8988T (cell line): ENCODE measurements around the gene DGUOK.
A peak's percentile ranks its signal among the peaks of the same experiment; 100 is the strongest.
"Not testable (repeated sequence)": the region's sequence is repeated elsewhere in the genome, so short reads cannot be mapped to it uniquely, and the experiment has no call there.

Experiments used
- DNase-seq: peaks from one replicate; pipeline ENCODE4 v3.0.0; 2011

The DGUOK gene

GRCh38 chr2:73902284-73902683 lies 24.4 kb upstream of the DGUOK start:
- no peak for DNase-seq

DNA sequence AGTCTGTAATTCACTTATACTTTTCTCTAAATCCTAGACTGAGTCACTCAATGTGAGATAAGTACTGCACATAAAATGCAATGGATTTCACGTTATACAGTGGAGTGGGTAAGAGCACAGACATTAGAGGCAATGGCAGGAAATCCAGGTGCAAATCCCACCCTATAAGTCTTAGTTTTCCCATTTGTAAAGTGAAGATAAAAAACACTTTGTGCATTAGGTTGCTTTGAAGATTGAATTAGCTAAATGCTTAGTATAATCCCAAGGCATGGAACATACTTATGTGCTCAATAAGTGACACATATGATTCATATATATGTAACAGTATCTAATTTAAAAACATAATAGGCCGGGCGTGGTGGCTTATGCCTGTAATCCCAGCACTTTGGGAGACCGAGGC lies 23.4 kb upstream of the DGUOK start:
- no peak for DNase-seq

DNA sequence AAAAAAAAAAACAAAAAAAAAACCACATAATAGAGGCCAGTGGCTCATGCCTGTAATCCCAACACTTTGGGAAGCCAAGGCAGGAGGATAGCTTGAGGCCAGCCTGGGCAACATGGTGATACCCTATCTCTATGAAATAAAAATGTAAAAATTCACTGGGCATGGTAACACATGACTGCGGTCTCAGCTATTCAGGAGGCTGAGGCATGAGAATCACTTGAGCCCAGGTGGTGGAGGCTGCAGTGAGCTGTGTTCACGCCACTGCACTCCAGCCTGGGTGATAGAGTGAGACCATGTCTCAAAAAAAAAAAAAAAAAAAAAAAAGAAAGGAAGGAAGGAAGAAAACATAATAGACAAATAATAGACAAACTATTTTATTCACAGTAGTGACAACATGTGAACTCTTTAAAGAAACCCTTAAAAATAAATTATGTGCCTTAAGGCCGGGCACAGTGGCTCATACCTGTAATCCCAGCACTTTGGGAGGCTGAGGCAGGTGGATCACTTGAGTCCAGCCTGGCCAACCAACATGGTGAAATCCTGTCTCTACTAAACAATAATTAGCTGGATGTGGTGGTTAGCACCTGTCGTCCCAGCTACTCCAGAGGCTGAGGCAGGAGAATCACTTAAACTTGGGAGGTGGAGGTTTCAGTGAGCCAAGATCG lies 22.6 kb upstream of the DGUOK start:
- not testable (repeated sequence) for DNase-seq

DNA sequence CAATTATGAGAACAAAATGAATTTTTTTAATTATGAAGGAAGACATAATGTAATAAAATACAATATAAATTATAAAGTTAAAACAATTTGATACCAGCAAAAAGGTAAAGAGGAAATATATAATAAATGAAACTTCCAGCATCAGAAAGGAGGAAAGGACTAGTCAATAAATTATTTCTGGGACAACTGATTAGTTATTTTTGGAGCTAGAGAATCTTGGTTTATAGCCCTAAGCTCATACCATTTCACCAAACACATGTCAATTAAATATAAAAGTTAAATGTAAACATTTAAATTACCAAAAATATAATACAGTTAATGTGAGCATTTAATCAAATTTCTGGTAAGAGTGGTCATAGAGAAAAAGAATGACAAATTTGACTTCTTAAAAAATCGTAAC lies 21.7 kb upstream of the DGUOK start:
- DNase-seq: no peak

GRCh38 chr2:73906847-73907505 lies 19.7 kb upstream of the DGUOK start:
- no peak for DNase-seq

DNA sequence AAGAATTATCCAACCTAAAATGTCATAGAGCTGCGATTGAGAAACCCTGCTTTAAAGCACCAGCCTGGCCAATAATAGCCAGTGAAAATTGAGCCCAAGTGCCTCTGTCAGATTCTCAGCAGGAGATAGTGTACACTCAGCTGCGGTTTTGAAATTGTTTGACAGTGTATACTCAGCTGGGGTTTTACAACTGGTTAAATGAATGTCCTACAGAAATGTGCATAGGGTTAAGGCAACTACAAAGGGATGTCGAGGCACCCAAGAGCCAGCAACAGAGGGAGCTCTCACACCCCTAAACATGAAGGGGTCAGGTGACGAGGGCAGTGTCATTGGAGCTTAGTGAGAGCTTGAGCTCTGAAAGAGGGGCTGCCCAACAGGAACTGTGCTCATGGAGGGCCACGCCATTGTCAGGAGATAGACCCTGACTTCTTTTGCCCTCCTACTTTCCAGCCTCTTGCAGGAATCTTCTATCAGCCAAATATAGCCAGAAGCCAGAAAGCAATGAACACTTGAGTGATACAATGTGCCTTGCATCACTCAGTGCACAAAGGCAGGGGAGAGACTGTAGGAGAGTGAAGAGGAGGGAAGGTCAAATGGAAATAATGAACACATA lies 18.7 kb upstream of the DGUOK start:
- no peak for DNase-seq

- no peak for DNase-seq
Measured at GRCh38 chr2:73908689-73909652, 17.7 kb upstream of the DGUOK start.

DNA sequence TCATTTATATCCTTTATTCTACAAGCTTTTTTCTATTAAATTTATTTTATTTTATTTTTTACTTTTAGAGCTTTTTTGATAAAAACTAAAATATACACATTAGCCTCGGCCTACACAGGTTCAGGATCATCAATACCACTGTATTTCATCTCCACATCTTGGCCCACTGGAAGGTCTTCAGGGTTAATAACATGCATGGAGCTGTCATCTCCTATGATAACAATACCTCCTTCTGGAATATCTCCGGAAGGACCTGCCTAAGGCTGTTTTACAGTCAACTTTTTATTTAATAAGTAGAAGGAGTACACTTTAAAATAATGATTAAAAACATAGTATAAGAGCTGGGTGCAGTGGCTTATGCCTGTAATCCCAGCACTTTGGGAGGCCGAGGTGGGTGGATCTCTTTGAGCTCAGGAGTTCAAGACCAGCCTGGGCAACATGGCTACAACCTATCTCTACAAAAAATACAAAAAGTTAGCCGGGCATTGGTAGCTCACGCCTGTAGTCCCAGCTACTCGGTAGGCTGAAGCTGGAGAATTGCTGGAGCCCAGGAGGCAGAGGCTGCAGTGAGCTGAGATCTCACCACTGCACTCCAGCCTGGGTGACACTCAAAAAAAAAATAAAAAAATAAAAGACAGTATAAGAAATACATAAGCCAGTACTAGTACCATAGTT lies 15.7 kb upstream of the DGUOK start:
- DNase-seq: no peak

DNA sequence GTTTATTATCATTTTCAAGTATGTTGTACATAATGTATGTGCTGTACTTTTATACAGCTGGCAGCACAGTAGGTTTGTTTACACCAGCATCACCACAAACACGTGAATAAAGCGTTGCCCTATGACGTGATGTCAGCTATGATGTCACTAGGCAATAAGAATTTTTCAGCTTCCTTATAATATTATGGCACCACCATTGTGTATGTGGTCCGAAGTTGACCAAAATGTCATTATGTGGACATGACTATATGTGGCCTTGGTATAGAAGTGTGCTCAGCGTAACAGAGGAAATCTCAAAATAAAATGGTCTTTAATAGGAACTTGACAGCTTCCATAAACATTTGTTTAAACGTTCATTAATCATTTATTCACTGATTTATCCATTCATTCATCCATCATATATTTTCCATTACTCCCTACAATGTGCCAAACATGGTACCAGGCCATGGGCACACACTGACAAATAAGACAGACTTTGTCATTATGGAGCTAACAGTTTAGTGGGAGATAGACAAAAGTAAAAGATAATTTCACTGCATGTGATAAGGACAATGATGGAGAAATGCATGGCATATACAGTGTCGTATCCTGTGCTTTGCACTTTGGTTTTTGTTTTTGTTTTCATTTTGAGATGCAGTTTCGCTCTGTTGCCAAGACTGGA lies 15.0 kb upstream of the DGUOK start:
- DNase-seq: no peak

DNA sequence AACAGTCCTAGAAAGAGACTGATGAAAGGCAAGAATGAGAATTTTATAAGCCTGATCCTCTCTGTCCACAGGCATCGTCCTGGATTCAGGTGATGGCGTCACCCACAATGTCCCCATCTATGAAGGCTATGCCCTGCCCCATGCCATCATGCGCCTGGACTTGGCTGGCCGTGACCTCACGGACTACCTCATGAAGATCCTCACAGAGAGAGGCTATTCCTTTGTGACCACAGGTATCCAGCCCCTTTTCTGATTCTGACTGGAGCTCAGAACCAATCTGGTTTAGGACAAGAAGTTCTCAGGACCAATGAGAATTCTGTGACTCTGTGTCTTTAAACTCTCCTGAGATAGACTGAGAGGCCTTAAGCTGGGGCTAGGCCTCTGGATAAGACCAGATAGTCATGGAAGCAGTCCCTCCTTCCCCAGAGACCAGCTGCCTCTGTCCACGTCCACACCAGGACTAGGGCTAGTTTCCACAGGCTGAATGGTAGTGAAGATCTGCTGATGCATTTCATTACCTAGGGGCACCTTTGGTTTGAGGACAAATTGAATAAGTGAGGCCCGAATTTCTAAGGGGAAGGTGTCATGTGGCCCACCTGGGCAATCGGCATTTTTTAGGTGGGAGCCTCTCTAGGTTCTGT lies 13.1 kb upstream of the DGUOK start:
- no peak for DNase-seq

- DNase-seq: no peak
Measured at GRCh38 chr2:73914667-73915066, 12.0 kb upstream of the DGUOK start.

DNA sequence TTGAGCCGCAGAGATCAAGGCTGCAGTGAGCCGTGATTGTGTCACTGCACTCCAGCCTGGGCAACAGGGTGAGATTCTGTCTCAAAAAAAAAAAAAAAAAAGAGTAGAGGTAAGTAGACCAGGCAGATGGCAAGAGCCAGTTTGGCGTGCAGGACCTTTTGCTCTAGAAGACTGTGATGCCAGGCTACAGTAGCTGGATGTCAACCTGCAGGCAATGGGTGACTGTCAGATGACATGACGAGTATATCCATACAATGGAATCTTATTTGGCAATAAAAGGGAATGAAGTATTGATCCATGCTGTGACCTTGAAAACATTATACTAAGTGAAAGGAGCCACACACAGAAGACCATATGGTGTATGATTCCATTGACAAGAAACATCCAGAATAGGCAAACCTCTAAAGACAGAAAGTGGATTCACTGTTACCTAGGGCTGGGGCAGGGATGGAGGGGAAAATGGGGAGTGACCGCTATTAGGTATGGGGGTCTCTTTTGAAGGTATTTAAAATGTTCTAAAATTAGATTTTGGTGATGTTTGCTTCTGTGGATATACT lies 11.2 kb upstream of the DGUOK start:
- no peak for DNase-seq

DNA sequence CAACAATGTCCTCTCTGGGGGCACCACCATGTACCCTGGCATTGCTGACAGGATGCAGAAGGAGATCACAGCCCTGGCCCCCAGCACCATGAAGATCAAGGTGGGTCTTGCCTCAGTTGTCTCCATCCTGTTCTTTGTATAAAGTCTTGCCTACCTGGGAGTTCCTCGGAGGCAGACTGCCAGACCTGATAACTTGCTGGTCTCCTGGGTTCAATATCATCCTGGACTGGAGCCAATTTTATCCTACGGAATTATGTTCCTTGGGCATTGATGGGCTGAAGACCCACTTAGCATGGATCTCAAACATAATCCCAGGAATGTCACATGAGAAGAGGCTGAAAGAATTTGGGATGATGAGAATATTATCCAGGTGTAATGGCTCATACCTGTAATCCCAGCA lies 10.0 kb upstream of the DGUOK start:
- DNase-seq: no peak

GRCh38 chr2:73917296-73917695 lies 9.4 kb upstream of the DGUOK start:
- DNase-seq: no peak

- DNase-seq: no peak
Measured at GRCh38 chr2:73917696-73918207, 8.9 kb upstream of the DGUOK start.

DNA sequence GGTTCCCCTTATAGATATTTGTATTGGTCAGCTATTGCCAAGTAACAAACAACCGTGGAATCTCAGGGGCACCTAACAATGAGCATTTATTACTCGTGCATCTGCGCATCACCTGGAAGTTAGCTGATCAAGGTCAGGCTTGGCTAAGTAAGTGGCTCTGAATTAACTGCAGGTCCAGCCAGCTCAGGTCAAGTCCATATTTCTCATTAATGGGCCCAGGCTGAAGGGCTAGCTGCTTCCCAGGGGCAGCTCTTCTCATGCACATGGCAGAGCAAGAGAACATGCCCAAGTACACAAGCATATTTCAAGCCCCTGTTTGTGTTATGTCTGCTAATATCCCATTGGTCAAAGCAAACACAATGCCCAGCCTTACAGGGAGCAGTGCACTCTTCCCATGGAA lies 7.8 kb upstream of the DGUOK start:
- DNase-seq: no peak

- no peak for DNase-seq
Measured at GRCh38 chr2:73919596-73920228, 7.0 kb upstream of the DGUOK start.

GRCh38 chr2:73920577-73921545 lies 5.8 kb upstream of the DGUOK start:
- peak; percentile 50 for DNase-seq

- no peak for DNase-seq
Measured at GRCh38 chr2:73921581-73921980, 5.1 kb upstream of the DGUOK start.
